KOPT-K1 (cell line): ENCODE data around the gene ADAMTS7.
"Not testable (repeated sequence)": the region's sequence is repeated elsewhere in the genome, so short reads cannot be mapped to it uniquely, and the experiment has no call there.

Experiments used
- H3K27ac ChIP-seq: fragments of 200-600 bp; sonication (generic); 2 replicates; pipeline ENCODE4 v1.5.1; 2016; ENCODE audit warnings: antibody characterized with exemption, mild to moderate bottlenecking, low read depth, low read length; ENCODE audit not compliant: poor library complexity, severe bottlenecking
- H3K36me3 ChIP-seq: fragments of 200-600 bp; sonication (generic); 2 replicates; pipeline ENCODE4 v1.5.1; 2017; ENCODE audit warnings: antibody characterized with exemption, mild to moderate bottlenecking, low read length, moderate library complexity; ENCODE audit not compliant: insufficient read depth
- H3K9me3 ChIP-seq: fragments of 200-600 bp; sonication (generic); 2 replicates; pipeline ENCODE4 v1.5.1; 2017; ENCODE audit warnings: antibody characterized with exemption, low read length, mild to moderate bottlenecking; ENCODE audit not compliant: insufficient read depth, poor library complexity, severe bottlenecking

The ADAMTS7 gene, protein sequence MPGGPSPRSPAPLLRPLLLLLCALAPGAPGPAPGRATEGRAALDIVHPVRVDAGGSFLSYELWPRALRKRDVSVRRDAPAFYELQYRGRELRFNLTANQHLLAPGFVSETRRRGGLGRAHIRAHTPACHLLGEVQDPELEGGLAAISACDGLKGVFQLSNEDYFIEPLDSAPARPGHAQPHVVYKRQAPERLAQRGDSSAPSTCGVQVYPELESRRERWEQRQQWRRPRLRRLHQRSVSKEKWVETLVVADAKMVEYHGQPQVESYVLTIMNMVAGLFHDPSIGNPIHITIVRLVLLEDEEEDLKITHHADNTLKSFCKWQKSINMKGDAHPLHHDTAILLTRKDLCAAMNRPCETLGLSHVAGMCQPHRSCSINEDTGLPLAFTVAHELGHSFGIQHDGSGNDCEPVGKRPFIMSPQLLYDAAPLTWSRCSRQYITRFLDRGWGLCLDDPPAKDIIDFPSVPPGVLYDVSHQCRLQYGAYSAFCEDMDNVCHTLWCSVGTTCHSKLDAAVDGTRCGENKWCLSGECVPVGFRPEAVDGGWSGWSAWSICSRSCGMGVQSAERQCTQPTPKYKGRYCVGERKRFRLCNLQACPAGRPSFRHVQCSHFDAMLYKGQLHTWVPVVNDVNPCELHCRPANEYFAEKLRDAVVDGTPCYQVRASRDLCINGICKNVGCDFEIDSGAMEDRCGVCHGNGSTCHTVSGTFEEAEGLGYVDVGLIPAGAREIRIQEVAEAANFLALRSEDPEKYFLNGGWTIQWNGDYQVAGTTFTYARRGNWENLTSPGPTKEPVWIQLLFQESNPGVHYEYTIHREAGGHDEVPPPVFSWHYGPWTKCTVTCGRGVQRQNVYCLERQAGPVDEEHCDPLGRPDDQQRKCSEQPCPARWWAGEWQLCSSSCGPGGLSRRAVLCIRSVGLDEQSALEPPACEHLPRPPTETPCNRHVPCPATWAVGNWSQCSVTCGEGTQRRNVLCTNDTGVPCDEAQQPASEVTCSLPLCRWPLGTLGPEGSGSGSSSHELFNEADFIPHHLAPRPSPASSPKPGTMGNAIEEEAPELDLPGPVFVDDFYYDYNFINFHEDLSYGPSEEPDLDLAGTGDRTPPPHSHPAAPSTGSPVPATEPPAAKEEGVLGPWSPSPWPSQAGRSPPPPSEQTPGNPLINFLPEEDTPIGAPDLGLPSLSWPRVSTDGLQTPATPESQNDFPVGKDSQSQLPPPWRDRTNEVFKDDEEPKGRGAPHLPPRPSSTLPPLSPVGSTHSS (N-terminal part only)

GRCh38 chr15:78811124-78811824, at the start of gene ADAMTS7:
TSS of gene ADAMTS7 (minus strand) at chr15:78811464. CDS start at chr15:78811220, 244 bp downstream.
- Histone ChIP-seq H3K36me3 (no peaks in the 10 kb centered on the region), H3K27ac (no peak within 1 kb of the TSS), H3K9me3 (no peaks in the 10 kb centered on the region)

DNA sequence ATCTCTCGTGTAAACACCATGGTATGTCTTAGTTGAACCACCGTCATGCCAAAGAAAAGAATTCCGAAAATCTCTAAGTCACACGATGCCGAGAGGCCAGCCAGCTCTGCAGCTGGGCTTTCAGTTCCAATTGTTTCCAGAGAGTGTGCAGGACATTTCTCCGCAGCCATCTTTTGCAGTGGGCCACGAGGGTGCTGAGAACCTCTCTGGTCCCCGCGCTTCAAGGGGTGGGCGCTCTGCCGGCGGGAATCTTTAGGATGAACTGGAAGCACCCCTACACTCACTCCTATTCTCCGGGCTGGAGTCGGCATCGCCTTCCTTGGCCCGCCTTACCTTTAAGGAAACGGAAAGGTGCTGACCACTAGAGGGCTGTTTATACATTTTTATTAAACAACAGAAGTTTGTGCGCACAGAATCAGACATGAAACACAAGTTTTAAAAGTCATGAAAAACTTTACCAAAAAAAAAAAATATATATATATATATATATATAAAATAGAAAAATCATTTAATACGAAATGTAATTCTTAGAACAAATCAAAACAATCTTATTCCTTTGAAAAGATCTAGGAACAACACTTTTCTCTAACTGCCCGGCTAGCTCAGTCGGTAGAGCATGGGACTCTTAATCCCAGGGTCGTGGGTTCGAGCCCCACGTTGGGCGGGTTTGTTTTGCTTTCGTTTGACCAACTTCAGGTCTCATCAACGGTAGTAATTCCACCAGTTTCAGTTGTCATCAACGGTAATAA, 48.9 kb upstream of the ADAMTS7 start:
- Histone ChIP-seq H3K9me3 (no peaks in the 10 kb centered on the region), H3K36me3 (no peaks in the 10 kb centered on the region), H3K27ac (peak overlapping the region; percentile 41)

DNA sequence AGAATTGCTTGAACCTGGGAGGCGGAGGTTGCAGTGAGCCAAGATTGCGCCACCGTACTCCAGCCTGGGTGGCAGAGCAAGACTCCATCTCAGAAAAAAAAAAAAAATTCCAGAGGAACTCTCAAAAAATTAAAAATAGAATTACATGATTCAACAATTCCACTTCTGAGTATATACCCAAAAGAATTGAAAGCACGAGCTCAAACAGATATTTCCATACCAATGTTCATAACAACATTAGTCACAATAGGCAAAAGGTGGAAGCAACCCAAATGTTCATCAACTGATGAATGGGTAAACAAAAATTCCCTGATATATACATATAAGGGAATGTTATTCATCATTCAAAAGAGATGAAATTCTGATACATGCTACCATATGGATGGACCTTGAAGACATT, 44.5 kb upstream of the ADAMTS7 start:
- no peaks in the 10 kb centered on the region for H3K36me3 ChIP-seq
- no peaks in the 10 kb centered on the region for H3K9me3 ChIP-seq
- H3K27ac ChIP-seq: no peak overlapping the region

DNA sequence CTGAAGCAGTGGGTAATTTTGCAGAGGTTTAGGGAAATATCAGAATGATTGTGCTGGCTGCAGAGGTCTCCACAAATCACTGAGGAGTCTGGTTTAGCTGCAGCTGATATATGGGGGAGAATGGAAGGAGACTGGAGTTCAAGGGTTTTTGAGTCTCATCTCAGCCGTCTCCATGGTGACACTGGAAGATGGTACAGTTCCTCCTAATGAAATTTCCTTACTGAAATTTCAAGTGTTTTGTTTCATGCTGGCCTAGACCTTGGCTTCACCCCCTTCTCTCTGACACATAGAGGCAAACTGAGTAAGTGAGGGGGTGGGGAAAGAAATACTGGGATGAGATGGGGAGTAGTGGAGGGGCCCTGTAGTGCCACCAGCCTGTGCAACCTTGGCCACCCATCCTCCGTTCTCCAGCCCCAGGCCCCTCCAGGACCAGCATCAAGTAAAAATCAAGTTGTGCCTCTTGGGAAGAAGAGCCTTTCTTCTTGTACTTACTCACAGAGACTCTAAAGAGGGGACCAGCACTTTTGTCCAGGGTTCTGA, 43.6 kb upstream of the ADAMTS7 start:
- Histone ChIP-seq H3K27ac (no peak overlapping the region), H3K36me3 (no peaks in the 10 kb centered on the region), H3K9me3 (no peaks in the 10 kb centered on the region)

- Histone ChIP-seq H3K36me3 (no peaks in the 10 kb centered on the region), H3K27ac (no peak overlapping the region), H3K9me3 (no peaks in the 10 kb centered on the region)
These were observed 42.2 kb upstream of the ADAMTS7 start for GRCh38 chr15:78853500-78853899.

- Histone ChIP-seq H3K9me3 (no peaks in the 10 kb centered on the region), H3K27ac (no peak overlapping the region), H3K36me3 (no peaks in the 10 kb centered on the region)
These were observed 39.9 kb upstream of the ADAMTS7 start for GRCh38 chr15:78850941-78851755.

DNA sequence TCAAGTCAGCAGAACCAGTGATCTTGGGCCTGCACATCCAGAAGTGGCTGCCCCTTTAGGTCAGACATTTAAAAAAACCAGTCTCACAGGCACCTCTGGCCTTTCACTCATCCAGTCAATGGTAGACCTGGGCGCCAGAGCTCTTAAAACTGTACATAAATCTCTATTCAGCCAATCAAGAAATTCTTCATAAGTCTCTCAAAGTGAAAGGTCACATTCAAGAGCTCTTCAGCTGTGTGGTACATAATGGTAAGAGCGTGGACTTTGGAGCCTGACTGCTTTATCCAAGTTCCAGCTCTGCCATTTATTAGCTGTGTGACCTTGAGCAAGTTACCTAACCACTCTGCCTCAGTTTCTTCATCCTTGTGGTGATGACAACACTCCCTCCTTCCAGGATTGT, 39.1 kb upstream of the ADAMTS7 start:
- no peak overlapping the region for H3K27ac ChIP-seq
- no peaks in the 10 kb centered on the region for H3K36me3 ChIP-seq
- H3K9me3 ChIP-seq: no peaks in the 10 kb centered on the region

GRCh38 chr15:78847387-78847906, 36.2 kb upstream of the ADAMTS7 start:
- not testable (repeated sequence) for H3K9me3 ChIP-seq, H3K36me3 ChIP-seq, H3K27ac ChIP-seq

DNA sequence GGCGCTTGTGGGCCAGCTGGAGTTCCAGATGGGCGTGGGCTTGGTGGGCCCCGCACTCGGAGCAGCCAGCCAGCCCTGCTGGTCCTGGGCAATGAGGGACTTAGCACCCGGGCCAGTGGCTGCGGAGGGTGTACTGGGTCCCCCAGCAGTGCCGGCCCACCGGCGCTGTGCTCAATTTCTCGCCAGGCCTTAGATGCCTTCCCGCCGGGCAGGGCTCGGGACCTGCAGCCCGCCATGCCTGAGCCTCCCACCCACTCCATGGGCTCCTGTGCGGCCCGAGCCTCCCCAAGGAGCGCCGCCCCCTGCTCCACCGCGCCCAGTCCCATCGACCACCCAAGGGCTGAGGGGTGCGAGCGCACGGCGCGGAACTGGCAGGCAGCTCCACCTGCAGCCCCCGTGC, 35.6 kb upstream of the ADAMTS7 start:
- H3K27ac ChIP-seq, H3K9me3 ChIP-seq, H3K36me3 ChIP-seq: not testable (repeated sequence)

- no peaks in the 10 kb centered on the region for H3K9me3 ChIP-seq
- no peak overlapping the region for H3K27ac ChIP-seq
These were observed 31.3 kb upstream of the ADAMTS7 start for GRCh38 chr15:78842519-78842918.

DNA sequence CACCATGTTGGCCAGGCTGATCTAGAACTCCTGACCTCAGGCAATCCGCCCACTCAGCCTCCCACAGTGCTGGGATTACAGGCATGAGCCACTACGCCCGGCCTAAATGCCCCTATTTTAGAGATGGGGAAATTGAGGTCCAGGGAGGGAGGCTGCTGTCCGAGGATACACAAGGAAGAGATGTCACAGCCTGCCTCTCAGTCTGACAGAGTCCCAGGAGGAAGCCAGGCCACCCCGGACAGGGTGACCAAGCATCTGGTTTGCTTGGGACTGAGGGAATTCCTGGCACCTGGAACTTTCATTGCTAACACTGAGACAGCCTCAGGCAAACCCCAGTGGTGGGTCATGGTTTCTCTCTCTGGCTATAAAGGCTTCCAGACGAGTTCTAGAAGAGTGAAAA, 30.6 kb upstream of the ADAMTS7 start:
- no peak overlapping the region for H3K27ac ChIP-seq
- no peaks in the 10 kb centered on the region for H3K36me3 ChIP-seq
- H3K9me3 ChIP-seq: no peaks in the 10 kb centered on the region

More at GRCh38 chr15:78842519-78842918, 31.3 kb upstream of the ADAMTS7 start:
- no peaks in the 10 kb centered on the region for H3K36me3 ChIP-seq

- Histone ChIP-seq H3K9me3 (no peaks in the 10 kb centered on the region), H3K27ac (no peak overlapping the region), H3K36me3 (no peaks in the 10 kb centered on the region)
These were observed 30.1 kb upstream of the ADAMTS7 start for GRCh38 chr15:78841376-78841706.
